GF-D8 (cell line): Measurements from ENCODE around the gene PKD1L1.
"Not testable (repeated sequence)": the region's sequence is repeated elsewhere in the genome, so short reads cannot be mapped to it uniquely, and the experiment has no call there.

Experiments
- DNase-seq: peaks from one replicate; lab custom pipeline; 2025; lab: John Stamatoyannopoulos, UW

The PKD1L1 gene

GRCh38 chr7:47937711-47938573 is 10.3 kb downstream of the PKD1L1 start:
- DNase-seq = no peak

- no peak for DNase-seq
Measured at GRCh38 chr7:47937065-47937687, 11.1 kb downstream of the PKD1L1 start.

- no peak for DNase-seq
Measured at GRCh38 chr7:47936323-47936722, 11.9 kb downstream of the PKD1L1 start.

- DNase-seq = no peak
Measured at GRCh38 chr7:47935336-47935735, 12.9 kb downstream of the PKD1L1 start.

- DNase-seq = no peak
Measured at GRCh38 chr7:47934831-47935230, 13.4 kb downstream of the PKD1L1 start.

GRCh38 chr7:47933215-47933614 is 15.1 kb downstream of the PKD1L1 start:
- DNase-seq = no peak

- no peak for DNase-seq
Measured at GRCh38 chr7:47932466-47933037, 15.7 kb downstream of the PKD1L1 start.

GRCh38 chr7:47932016-47932415 is 16.2 kb downstream of the PKD1L1 start:
- no peak for DNase-seq

GRCh38 chr7:47931005-47932004 is 17.0 kb downstream of the PKD1L1 start:
- DNase-seq = no peak

GRCh38 chr7:47924266-47924665 is 24.0 kb downstream of the PKD1L1 start:
- DNase-seq = no peak

- not testable (repeated sequence) for DNase-seq
Measured at GRCh38 chr7:47923081-47923875, 25.0 kb downstream of the PKD1L1 start.

GRCh38 chr7:47916514-47916913 is 31.8 kb downstream of the PKD1L1 start:
- DNase-seq = not testable (repeated sequence)

GRCh38 chr7:47915616-47915976 is 32.7 kb downstream of the PKD1L1 start:
- DNase-seq = no peak

- DNase-seq = no peak
Measured at GRCh38 chr7:47914717-47915615, 33.3 kb downstream of the PKD1L1 start.

GRCh38 chr7:47912332-47912731 is 35.9 kb downstream of the PKD1L1 start:
- no peak for DNase-seq

- DNase-seq = no peak
Measured at GRCh38 chr7:47908720-47909119, 39.5 kb downstream of the PKD1L1 start.

GRCh38 chr7:47907981-47908616 is 40.2 kb downstream of the PKD1L1 start:
- no peak for DNase-seq

- no peak for DNase-seq
Measured at GRCh38 chr7:47906883-47907282, 41.4 kb downstream of the PKD1L1 start.

GRCh38 chr7:47905076-47905920 is 43.0 kb downstream of the PKD1L1 start:
- no peak for DNase-seq
